Esophagus (tissue), 2 donors: ENCODE results near the gene RIOK3. TPM values are rescaled to one million over a fixed set of nuclear protein-coding genes. Genes with fewer than 3 reads are reported as not detected.
A peak's percentile ranks its signal among the peaks of the same experiment; 100 is the strongest.

Source experiments
- H3K27ac ChIP-seq, 2 donors: one replicate each; pipeline ENCODE4 v1.5.1; 2013; ENCODE audit warnings: low read depth in 2 of 2, mild to moderate bottlenecking in 2 of 2, inconsistent platforms in 1 of 2, low read length in 1 of 2, moderate library complexity in 1 of 2
- H3K27me3 ChIP-seq, 2 donors: one replicate each; pipeline ENCODE4 v1.6.1; 2013; ENCODE audit warnings: low read length in 2 of 2, control low read depth in 1 of 2, mild to moderate bottlenecking in 1 of 2; ENCODE audit not compliant: insufficient read depth in 2 of 2, control insufficient read depth in 1 of 2
- H3K36me3 ChIP-seq, 2 donors: one replicate each; pipeline ENCODE4 v1.6.1; 2013; ENCODE audit warnings: low read length in 1 of 2; ENCODE audit not compliant: control insufficient read depth in 2 of 2, insufficient read depth in 2 of 2
- H3K4me1 ChIP-seq, 2 donors: one replicate each; pipeline ENCODE4 v1.6.1; 2013; ENCODE audit warnings: low read length in 1 of 2; ENCODE audit not compliant: control insufficient read depth in 2 of 2, insufficient read depth in 2 of 2
- H3K4me3 ChIP-seq, 2 donors: one replicate each; pipeline ENCODE4 v1.5.1; 2013; ENCODE audit warnings: low read length in 2 of 2, mild to moderate bottlenecking in 2 of 2, low read depth in 1 of 2, moderate library complexity in 1 of 2
- H3K9me3 ChIP-seq, 2 donors: one replicate each; pipeline ENCODE4 v1.6.1; 2013; ENCODE audit warnings: mild to moderate bottlenecking in 2 of 2, low read depth in 1 of 2, low read length in 1 of 2, moderate library complexity in 1 of 2; ENCODE audit not compliant: control insufficient read depth in 2 of 2, insufficient read depth in 1 of 2
- WGBS, 2 donors: extraction: QIAGEN DNeasy Blood & Tissue Kit; methylation state at CpG; one replicate each; pipeline ENCODE4 v1.1.7; 2013; 5-methylcytosine and 5-hydroxymethylcytosine counted together
- polyA plus RNA-seq, 2 donors: library from polyadenylated mRNA; stranded (reverse); fragments of 200-250 nt; gene quantifications; one replicate each; pipeline ENCODE4 v1.2.3, GENCODE V29; 2013
- donor health status: healthy with polysubstance abuse.
- donor health status: Bipolar disorder and iron deficiency.

The RIOK3 gene
- polyA plus RNA-seq, 2 donors: 74.1 to 147 TPM

- Histone ChIP-seq H3K9me3 (no peaks in the 10 kb centered on the region), H3K27me3 (no peaks in the 10 kb centered on the region), H3K4me3 (no peak overlapping the region), H3K4me1 (peaks cover 0 to 6% of the 10 kb centered on the region in 2 donors), H3K27ac (peak overlapping the region; percentile 31 to 64), H3K36me3 (peaks cover 10 to 42% of the 10 kb centered on the region in 2 donors)
- 60 to 66% methylated on average over 12 of the region's 12 CpGs for WGBS, 2 donors
These were observed 70.5 kb downstream of the RIOK3 start for GRCh38 chr18:23523429-23524212.

- H3K9me3 ChIP-seq: no peaks in the 10 kb centered on the region
- 90 to 92% methylated on average over 14 of the region's 14 CpGs for WGBS, 2 donors
- H3K4me3 ChIP-seq: no peak overlapping the region
- H3K27me3 ChIP-seq: no peaks in the 10 kb centered on the region
- peaks cover 10 to 41% of the 10 kb centered on the region in 2 donors for H3K36me3 ChIP-seq
- H3K27ac ChIP-seq: peak overlapping the region in 1 of 2 donors; percentile 64
- peaks cover 0 to 6% of the 10 kb centered on the region in 2 donors for H3K4me1 ChIP-seq
These were observed 71.2 kb downstream of the RIOK3 start for GRCh38 chr18:23524213-23524707.

GRCh38 chr18:23526501-23527063 is 73.5 kb downstream of the RIOK3 start:
- Histone ChIP-seq H3K36me3 (peaks cover 10 to 36% of the 10 kb centered on the region in 2 donors), H3K9me3 (no peaks in the 10 kb centered on the region), H3K4me3 (no peak overlapping the region), H3K4me1 (peaks cover 0 to 6% of the 10 kb centered on the region in 2 donors), H3K27ac (no peak overlapping the region), H3K27me3 (no peaks in the 10 kb centered on the region)
- WGBS, 2 donors: 92 to 97% methylated on average over 5 of the region's 5 CpGs

GRCh38 chr18:23528580-23529472 is 75.7 kb downstream of the RIOK3 start:
- Histone ChIP-seq H3K36me3 (peaks cover 17 to 46% of the 10 kb centered on the region in 2 donors), H3K9me3 (no peaks in the 10 kb centered on the region), H3K4me3 (no peak overlapping the region), H3K4me1 (no peaks in the 10 kb centered on the region), H3K27ac (peak overlapping the region in 1 of 2 donors; percentile 62), H3K27me3 (no peaks in the 10 kb centered on the region)
- 84 to 85% methylated on average over 20 of the region's 20 CpGs for WGBS, 2 donors

- peaks cover 17 to 47% of the 10 kb centered on the region in 2 donors for H3K36me3 ChIP-seq
- no peak overlapping the region for H3K27ac ChIP-seq
- H3K9me3 ChIP-seq: no peaks in the 10 kb centered on the region
- WGBS, 2 donors: 71% methylated on average over 3 of the region's 3 CpGs
- H3K27me3 ChIP-seq: no peaks in the 10 kb centered on the region
- no peaks in the 10 kb centered on the region for H3K4me1 ChIP-seq
- H3K4me3 ChIP-seq: no peak overlapping the region
These were observed 76.5 kb downstream of the RIOK3 start for GRCh38 chr18:23529604-23530003.

GRCh38 chr18:23530195-23530594 is 77.1 kb downstream of the RIOK3 start:
- no peaks in the 10 kb centered on the region for H3K9me3 ChIP-seq
- no peak overlapping the region for H3K4me3 ChIP-seq
- H3K4me1 ChIP-seq: no peaks in the 10 kb centered on the region
- WGBS, 2 donors: 86 to 89% methylated on average over 7 of the region's 7 CpGs
- peaks cover 20 to 52% of the 10 kb centered on the region in 2 donors for H3K36me3 ChIP-seq
- H3K27me3 ChIP-seq: no peaks in the 10 kb centered on the region
- H3K27ac ChIP-seq: no peak overlapping the region

- Histone ChIP-seq H3K27ac (no peak overlapping the region), H3K9me3 (no peaks in the 10 kb centered on the region), H3K27me3 (no peaks in the 10 kb centered on the region), H3K4me3 (no peak overlapping the region), H3K36me3 (peaks cover 33 to 56% of the 10 kb centered on the region in 2 donors), H3K4me1 (no peaks in the 10 kb centered on the region)
- 93% methylated on average over 13 of the region's 13 CpGs for WGBS, 2 donors
These were observed 78.8 kb downstream of the RIOK3 start for GRCh38 chr18:23531912-23532311.
